ENCODE data around the gene SMCHD1. TPM values are rescaled to one million over a fixed set of nuclear protein-coding genes. Genes with fewer than 3 reads are reported as not detected.

SMCHD1 gene
- total and polyA plus RNA-seq, 10 of the 15 experiments (the other 5 are each of a cell fraction or from before 2014, with no cell fraction given): 6.0 to 110 (median 48.0) TPM

- TF ChIP-seq ATF3 (IDR thresholded peaks at IDR 0.05; ENCODE audit: borderline replicate concordance, extremely low read depth, low read depth, low read length) (no peak), NFXL1 (IDR thresholded peaks at IDR 0.05; ENCODE audit: borderline replicate concordance) (no peak)
Measured at GRCh38 chr18:2787225-2787624, 131.7 kb downstream of the SMCHD1 start (continued).

- in situ Hi-C loops (cut with MboI) (no loop called here), intact Hi-C loops (cut with micrococcal nuclease; ENCODE audit: unreplicated experiment) (no loop called here)
- H3K79me2 ChIP-seq (ENCODE audit: control insufficient read depth, insufficient read depth, low read length): no peaks in the 10 kb centered on the region
- H4K20me1 ChIP-seq (ENCODE audit: control insufficient read depth, insufficient read depth): no peaks in the 10 kb centered on the region
- RAD21 ChIA-PET (ENCODE audit: unreplicated experiment): interaction anchor here (1.1 kb wide), 1 partner anchor 454 kb away, joined by 3 read pairs; no protein-coding TSS in a partner anchor
- CTCF ChIA-PET: interaction anchor here (1.5 kb wide), 1 partner anchor 12 kb away, joined by 5 read pairs; no protein-coding TSS in a partner anchor
- no peak for ATAC-seq
- TF ChIP-seq NBN (IDR thresholded peaks at IDR 0.05) (no peak), ATF7 (IDR thresholded peaks at IDR 0.05; ENCODE audit: low read depth) (peak; percentile 35; the same call in 1 of the 2 replicates)
- H3K4me2 ChIP-seq (ENCODE audit: control insufficient read depth, insufficient read depth): no peak overlapping the region
- BruUV-seq (replicated peaks): no TSS peak
- H3K9me3 ChIP-seq (replicated peaks; ENCODE audit: control insufficient read depth, insufficient read depth, low read length): no peaks in the 10 kb centered on the region
- POLR2A ChIA-PET: no interaction called here
- SMC1A ChIA-PET (ENCODE audit: uncharacterized antibody, unreplicated experiment): interaction anchor here (1.1 kb wide), 1 partner anchor 8 kb away, joined by 3 read pairs; no protein-coding TSS in a partner anchor
- FAIRE-seq: no peak
- H3K9ac ChIP-seq (ENCODE audit: control insufficient read depth, insufficient read depth, low read length): no peak overlapping the region
- no peak overlapping the region for H3K4me3 ChIP-seq
- no peaks in the 10 kb centered on the region for H3K27me3 ChIP-seq (replicated peaks in 1 of 2; ENCODE audit: control insufficient read depth in 2 of 2, insufficient read depth in 2 of 2, low read length in 1 of 2)
- no peaks in the 10 kb centered on the region for H3K4me1 ChIP-seq (ENCODE audit: control insufficient read depth, insufficient read depth, low read length)
- H2AFZ ChIP-seq (ENCODE audit: control insufficient read depth, low read depth, low read length): no peak overlapping the region
- H3K27ac ChIP-seq (ENCODE audit: control insufficient read depth, insufficient read depth): no peak overlapping the region
- DNase-seq (ENCODE audit: low read depth, low spot score): no peak
- peaks cover 0 to 22% of the 10 kb centered on the region in 2 experiments for H3K36me3 ChIP-seq (ENCODE audit: control insufficient read depth in 2 of 2, insufficient read depth in 2 of 2, low read length in 1 of 2)
- WGBS (ENCODE audit: insufficient coverage, insufficient replicate concordance, low lambda C conversion rate, missing lambda C conversion rate): 97% methylated on average over 2 of the region's 2 CpGs
Measured at GRCh38 chr18:2792395-2792794, 136.9 kb downstream of the SMCHD1 start.

- in situ Hi-C loops (cut with MboI): no loop called here
- H3K4me3 ChIP-seq: no peak overlapping the region
- no peak overlapping the region for H2AFZ ChIP-seq (ENCODE audit: control insufficient read depth, low read depth, low read length)
- H3K79me2 ChIP-seq (ENCODE audit: control insufficient read depth, insufficient read depth, low read length): no peaks in the 10 kb centered on the region
- 97% methylated on average over 9 of the region's 9 CpGs for WGBS (ENCODE audit: insufficient coverage, insufficient replicate concordance, low lambda C conversion rate, missing lambda C conversion rate)
- ChIA-PET CTCF (no interaction called here), POLR2A (no interaction called here), SMC1A (ENCODE audit: uncharacterized antibody, unreplicated experiment) (interaction anchor here (1.4 kb wide), 1 partner anchor 17 kb away, joined by 3 read pairs; no protein-coding TSS in a partner anchor), RAD21 (ENCODE audit: unreplicated experiment) (no interaction called here)
- intact Hi-C loops (cut with micrococcal nuclease; ENCODE audit: unreplicated experiment): no loop called here
- no peak overlapping the region for H3K4me2 ChIP-seq (ENCODE audit: control insufficient read depth, insufficient read depth)
- no peaks in the 10 kb centered on the region for H3K4me1 ChIP-seq (ENCODE audit: control insufficient read depth, insufficient read depth, low read length)
- no peak overlapping the region for H3K9ac ChIP-seq (ENCODE audit: control insufficient read depth, insufficient read depth, low read length)
- H3K36me3 ChIP-seq (ENCODE audit: control insufficient read depth in 2 of 2, insufficient read depth in 2 of 2, low read length in 1 of 2): peaks cover 0 to 26% of the 10 kb centered on the region in 2 experiments; a peak in 3 of 4 replicates
- H3K27ac ChIP-seq (ENCODE audit: control insufficient read depth, insufficient read depth): no peak overlapping the region
- no peak for ATAC-seq
- H3K9me3 ChIP-seq (replicated peaks; ENCODE audit: control insufficient read depth, insufficient read depth, low read length): no peaks in the 10 kb centered on the region
- H4K20me1 ChIP-seq (ENCODE audit: control insufficient read depth, insufficient read depth): no peaks in the 10 kb centered on the region
- BruUV-seq (replicated peaks): no TSS peak
- no peak for DNase-seq (ENCODE audit: low read depth, low spot score)
- no peaks in the 10 kb centered on the region for H3K27me3 ChIP-seq (replicated peaks in 1 of 2; ENCODE audit: control insufficient read depth in 2 of 2, insufficient read depth in 2 of 2, low read length in 1 of 2)
- FAIRE-seq: no peak
- no peak for TF ChIP-seq PRDM15 (CRISPR knock-in tag; IDR thresholded peaks at IDR 0.05)
- no peak for TF ChIP-seq PML (IDR thresholded peaks at IDR 0.05; ENCODE audit: low read length)
- no peak for TF ChIP-seq MYB (IDR thresholded peaks at IDR 0.05; ENCODE audit: borderline replicate concordance, low read depth, low read length)
- no peak for TF ChIP-seq ELK1 (IDR thresholded peaks at IDR 0.05; ENCODE audit: low read depth, low read length)
- no peak for TF ChIP-seq CBX3 (IDR thresholded peaks at IDR 0.05; ENCODE audit: borderline replicate concordance, low read depth)
- TF ChIP-seq TCF7 (IDR thresholded peaks at IDR 0.05; ENCODE audit: borderline replicate concordance): no peak
- TF ChIP-seq SUPT20H (IDR thresholded peaks at IDR 0.05; ENCODE audit: borderline replicate concordance, control insufficient read depth, low read depth, low read length): no peak
Measured at GRCh38 chr18:2794159-2794558, 138.6 kb downstream of the SMCHD1 start.
